LNCAP (cell line): Measurements from ENCODE around the gene MYL6.

Source experiments
- TF ChIP-seq, protein P1 (sequence below): fragments of 450-650 bp; IDR thresholded peaks from 2 replicates; pipeline ENCODE4 v1.5.1; 2017; ENCODE audit warnings: mild to moderate bottlenecking

Gene MYL6

DNA sequence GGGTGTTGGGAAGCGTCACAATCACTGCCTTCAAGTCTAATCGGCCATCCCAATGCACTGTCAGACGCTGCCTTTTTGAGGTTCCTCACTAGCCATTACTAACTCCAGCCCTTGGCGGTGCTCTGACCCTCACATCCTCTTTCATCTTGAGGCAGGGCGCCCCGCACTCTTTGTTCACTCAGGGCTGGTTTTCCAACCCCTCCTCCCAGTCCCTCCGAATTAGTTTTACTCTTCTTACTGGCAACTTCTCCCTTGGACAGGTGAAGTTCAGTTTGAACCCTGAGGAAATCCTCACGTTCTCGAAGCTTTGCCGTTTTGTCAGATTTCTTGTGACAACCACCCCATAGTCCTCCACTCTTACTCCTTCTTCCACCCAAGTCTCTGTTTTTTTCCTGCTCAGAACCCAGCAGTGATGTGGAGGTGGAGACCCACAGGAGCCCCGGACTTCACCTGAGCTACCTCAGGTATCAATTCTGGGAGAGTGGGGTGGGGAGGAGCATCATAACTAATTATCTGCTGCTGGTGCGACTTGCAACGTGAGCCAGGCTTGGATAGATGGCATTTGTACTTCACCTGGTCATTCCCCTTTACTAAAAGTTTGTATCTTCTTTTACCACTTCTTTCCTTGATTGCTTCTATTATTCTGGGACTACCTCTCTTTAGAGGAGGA, 39.3 kb upstream of the MYL6 start:
- TF ChIP-seq, protein P1, sequence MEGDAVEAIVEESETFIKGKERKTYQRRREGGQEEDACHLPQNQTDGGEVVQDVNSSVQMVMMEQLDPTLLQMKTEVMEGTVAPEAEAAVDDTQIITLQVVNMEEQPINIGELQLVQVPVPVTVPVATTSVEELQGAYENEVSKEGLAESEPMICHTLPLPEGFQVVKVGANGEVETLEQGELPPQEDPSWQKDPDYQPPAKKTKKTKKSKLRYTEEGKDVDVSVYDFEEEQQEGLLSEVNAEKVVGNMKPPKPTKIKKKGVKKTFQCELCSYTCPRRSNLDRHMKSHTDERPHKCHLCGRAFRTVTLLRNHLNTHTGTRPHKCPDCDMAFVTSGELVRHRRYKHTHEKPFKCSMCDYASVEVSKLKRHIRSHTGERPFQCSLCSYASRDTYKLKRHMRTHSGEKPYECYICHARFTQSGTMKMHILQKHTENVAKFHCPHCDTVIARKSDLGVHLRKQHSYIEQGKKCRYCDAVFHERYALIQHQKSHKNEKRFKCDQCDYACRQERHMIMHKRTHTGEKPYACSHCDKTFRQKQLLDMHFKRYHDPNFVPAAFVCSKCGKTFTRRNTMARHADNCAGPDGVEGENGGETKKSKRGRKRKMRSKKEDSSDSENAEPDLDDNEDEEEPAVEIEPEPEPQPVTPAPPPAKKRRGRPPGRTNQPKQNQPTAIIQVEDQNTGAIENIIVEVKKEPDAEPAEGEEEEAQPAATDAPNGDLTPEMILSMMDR, result no peak

DNA sequence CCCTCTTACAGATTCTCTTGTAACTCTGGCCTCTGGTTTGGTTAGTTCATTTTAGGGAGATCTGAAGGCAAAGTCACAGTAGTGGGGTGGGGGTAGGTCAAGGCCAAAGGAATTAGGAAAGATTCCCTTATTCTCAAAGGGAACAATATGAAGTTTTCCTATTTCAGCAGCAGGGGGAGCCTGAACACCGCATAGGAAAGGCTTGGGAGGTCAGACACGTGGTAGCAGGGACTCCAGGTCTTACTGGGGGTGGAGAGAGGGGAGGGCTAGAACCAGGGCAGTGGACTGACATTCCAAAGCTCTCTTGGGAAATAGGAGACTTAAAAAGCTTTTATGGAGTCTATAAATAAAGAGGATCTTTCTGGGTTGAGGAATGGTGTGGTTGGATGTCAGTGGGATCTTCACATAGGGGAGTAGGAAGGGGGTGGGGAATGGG, 38.8 kb upstream of the MYL6 start:
- TF ChIP-seq, protein P1, result peak; percentile 75

DNA sequence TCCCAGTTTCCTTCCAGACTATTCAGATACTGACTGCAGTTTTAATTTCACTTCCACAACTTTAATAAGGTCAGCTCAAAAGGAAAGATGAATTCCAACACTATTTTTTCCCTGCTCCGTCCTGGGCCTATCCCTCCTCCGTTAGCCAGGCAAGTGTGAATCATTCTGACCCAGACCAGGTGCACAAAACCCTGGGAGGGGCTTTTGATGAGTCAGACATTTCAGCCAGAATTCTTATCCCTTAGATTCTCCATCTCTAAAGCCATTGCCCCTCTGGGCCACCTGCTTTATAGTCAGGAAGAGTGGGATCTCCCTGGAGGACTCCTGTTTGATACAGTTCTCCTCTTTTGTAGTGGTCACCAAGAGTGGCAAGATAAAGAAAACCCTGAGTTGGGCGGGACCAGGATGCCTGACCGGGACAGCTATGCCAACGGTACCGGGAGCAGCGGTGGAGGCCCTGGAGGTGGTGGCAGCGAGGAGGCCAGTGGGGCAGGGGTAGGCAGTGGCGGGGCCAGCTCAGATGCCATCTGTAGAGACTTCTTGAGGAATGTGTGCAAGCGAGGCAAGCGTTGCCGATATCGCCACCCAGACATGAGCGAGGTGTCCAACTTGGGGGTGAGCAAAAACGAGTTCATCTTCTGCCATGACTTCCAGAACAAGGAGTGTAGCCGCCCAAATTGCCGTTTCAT, 37.9 kb upstream of the MYL6 start:
- TF ChIP-seq, protein P1, result no peak

DNA sequence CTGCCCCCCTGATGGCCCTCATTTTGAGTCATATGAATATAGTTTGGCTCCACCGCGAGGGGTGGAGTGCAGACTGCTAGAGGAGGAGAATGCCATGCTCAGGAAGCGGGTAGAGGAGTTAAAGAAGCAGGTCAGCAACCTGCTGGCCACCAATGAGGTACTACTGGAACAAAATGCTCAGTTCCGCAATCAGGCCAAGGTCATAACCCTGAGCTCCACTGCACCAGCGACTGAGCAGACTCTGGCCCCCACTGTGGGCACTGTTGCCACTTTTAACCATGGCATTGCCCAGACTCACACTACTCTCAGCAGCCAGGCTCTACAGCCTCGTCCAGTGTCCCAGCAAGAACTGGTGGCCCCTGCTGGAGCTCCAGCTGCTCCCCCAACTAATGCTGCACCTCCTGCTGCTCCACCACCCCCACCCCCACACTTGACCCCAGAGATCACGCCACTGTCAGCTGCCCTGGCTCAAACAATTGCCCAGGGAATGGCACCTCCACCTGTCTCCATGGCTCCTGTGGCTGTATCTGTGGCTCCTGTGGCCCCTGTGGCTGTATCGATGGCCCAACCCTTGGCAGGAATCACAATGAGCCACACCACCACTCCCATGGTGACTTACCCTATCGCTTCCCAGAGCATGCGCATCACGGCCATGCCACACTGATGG, 36.8 kb upstream of the MYL6 start:
- TF ChIP-seq, protein P1, result no peak

DNA sequence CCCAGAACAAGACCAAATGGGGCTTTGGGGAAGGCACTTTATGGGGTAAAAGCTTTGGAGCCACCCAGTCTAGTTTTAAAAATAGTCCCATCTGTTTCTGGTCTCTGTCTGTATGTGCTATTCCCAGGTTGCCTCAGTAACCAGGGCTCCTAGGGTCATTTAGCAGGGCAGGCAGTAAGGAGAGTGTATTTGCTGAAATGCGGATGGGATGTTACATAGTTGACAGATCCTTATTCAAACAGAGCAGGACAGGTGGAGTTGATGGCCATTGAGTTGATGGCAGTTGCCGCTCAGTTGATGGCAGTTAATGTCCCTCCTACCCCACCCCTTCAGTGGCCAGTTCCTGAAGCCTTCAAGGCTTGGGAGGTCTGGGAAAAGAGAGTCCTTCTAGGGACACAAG, 35.5 kb upstream of the MYL6 start:
- TF ChIP-seq, protein P1, result no peak

DNA sequence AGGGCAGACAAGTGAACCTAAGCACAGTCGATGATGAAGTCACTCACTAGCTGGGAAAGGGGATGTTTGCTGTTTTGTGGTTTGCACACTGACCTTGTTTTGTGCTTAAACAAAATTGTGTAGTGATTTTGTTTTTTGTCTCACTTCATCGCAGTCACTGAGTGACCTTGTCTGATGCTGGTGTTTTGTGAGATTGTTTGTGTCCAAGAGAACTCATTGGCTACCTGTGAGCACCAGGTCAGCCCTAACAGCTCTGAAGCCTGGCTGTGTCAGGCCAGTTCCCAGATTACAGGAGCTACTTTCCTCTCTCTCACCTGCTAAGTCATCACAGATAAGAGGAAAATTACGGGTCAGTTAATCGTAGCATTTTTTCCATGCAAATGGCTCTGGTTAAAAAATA, 34.0 kb upstream of the MYL6 start:
- TF ChIP-seq, protein P1, result no peak

DNA sequence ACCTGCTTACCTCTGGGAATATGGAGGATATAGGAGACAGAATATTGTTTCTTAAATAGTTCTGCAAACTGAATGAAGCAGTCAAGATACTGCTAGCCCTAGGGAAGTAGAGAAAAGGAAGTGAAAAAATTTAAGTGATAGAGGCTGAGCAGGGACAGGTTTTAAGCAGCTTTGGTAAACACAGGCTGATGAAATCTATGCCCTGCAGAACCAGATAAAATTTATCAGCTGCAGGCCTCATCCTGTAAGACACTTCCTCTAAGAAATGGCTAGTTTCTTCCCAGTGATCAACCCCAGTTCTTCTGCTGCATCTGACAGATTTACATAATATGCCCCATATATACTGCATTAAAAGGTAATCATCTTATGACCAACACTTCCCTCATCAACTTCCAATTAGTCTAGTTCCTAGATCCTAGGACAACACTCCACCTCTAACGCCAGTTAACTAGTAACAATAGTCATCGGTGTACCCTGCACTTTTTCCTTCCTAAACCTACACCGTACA, 31.4 kb upstream of the MYL6 start:
- TF ChIP-seq, protein P1, result no peak
